Lung (tissue), 12 donors: ENCODE results near the gene CSMD2. TPM values are rescaled to one million over a fixed set of nuclear protein-coding genes. Genes with fewer than 3 reads are reported as not detected.

Source experiments
- ATAC-seq: fragments of 200-7000 bp; cut with Tn5 transposase; one replicate; pipeline ENCODE4 v1.9.1; 2020; ENCODE audit warnings: moderate number of reproducible peaks; ENCODE audit not compliant: insufficient read depth, low FRiP score
- DNase-seq, 3 donors: peaks; one replicate each; pipeline ENCODE4 v3.0.0-alpha.2; 2013 to 2017
- H3K27ac ChIP-seq, 2 donors: one replicate each; pipeline ENCODE4 v1.5.1; 2013; ENCODE audit warnings: mild to moderate bottlenecking in 2 of 2, moderate library complexity in 2 of 2, control low read depth in 1 of 2, inconsistent platforms in 1 of 2, low read depth in 1 of 2, low read length in 1 of 2
- H3K27me3 ChIP-seq, 3 donors: one replicate each; pipeline ENCODE4 v1.5.1; 2013; ENCODE audit warnings: low read length in 2 of 3; ENCODE audit not compliant: control insufficient read depth in 3 of 3, insufficient read depth in 3 of 3
- H3K36me3 ChIP-seq, 4 donors: one replicate each; pipeline ENCODE4 v1.5.1; 2013; ENCODE audit warnings: low read length in 4 of 4, mild to moderate bottlenecking in 1 of 4, moderate library complexity in 1 of 4; ENCODE audit not compliant: control insufficient read depth in 4 of 4, insufficient read depth in 4 of 4
- H3K4me1 ChIP-seq, 5 donors: one replicate each; pipeline ENCODE4 v1.5.1; 2013; ENCODE audit warnings: low read length in 5 of 5, mild to moderate bottlenecking in 2 of 5, moderate library complexity in 1 of 5; ENCODE audit not compliant: control insufficient read depth in 5 of 5, insufficient read depth in 5 of 5
- H3K4me3 ChIP-seq: one replicate; pipeline ENCODE4 v1.5.1; 2013; ENCODE audit warnings: mild to moderate bottlenecking, control low read depth, moderate library complexity
- H3K9ac ChIP-seq, 2 donors: one replicate each; pipeline ENCODE4 v1.5.1; 2013; ENCODE audit warnings: low read length in 2 of 2, control low read depth in 1 of 2; ENCODE audit not compliant: insufficient read depth in 1 of 2
- H3K9me3 ChIP-seq, 4 donors: one replicate each; pipeline ENCODE4 v1.5.1; 2013; ENCODE audit warnings: low read length in 3 of 4, mild to moderate bottlenecking in 1 of 4, moderate library complexity in 1 of 4; ENCODE audit not compliant: control insufficient read depth in 4 of 4, insufficient read depth in 3 of 4
- CTCF ChIP-seq: IDR thresholded peaks from 2 replicates; pipeline ENCODE4 v1.5.1; 2012; ENCODE audit warnings: mild to moderate bottlenecking; ENCODE audit errors: control extremely low read depth, extremely low read depth
- WGBS, 2 donors: extraction: QIAGEN DNeasy Blood & Tissue Kit; methylation state at CpG; one replicate each; pipeline ENCODE4 v1.1.7; 2013; 5-methylcytosine and 5-hydroxymethylcytosine counted together
- polyA plus RNA-seq, 2 donors: library from polyadenylated mRNA; stranded (reverse); fragments of 200-250 nt; gene quantifications; one replicate each; pipeline ENCODE4 v1.2.1, GENCODE V29; 2013
- total RNA-seq, 2 donors: library from RNA; depleted of rRNA in 1 of 2; stranded (reverse); fragments of >200 nt in 1 of 2; gene quantifications; one replicate each; pipeline ENCODE4 v1.2.1, GENCODE V29; 2014 to 2021
- donor health status: control.
- donor health status: control.
- donor health status: Bipolar disorder and iron deficiency.
- donor health status: healthy.
- donor health status: DM: yes; HTN: yes; CAD: no.

Gene CSMD2
- total and polyA plus RNA-seq, 4 donors = 0.11 to 1.2 (median 0.39) TPM

GRCh38 chr1:33823401-33823800 is 341.6 kb downstream of the CSMD2 start:
- Histone ChIP-seq H3K4me3 (no peak overlapping the region), H3K27me3 (no peaks in the 10 kb centered on the region), H3K9ac (no peak overlapping the region), H3K9me3 (peaks cover 0 to under 1% (median 0%) of the 10 kb centered on the region in 4 donors), H3K4me1 (no peaks in the 10 kb centered on the region), H3K27ac (no peak overlapping the region), H3K36me3 (no peaks in the 10 kb centered on the region)
- no peak for TF ChIP-seq CTCF
- WGBS, 2 donors = 93% methylated on average over 2 of the region's 2 CpGs
- DNase-seq (no peak), ATAC-seq (no peak)

GRCh38 chr1:33822396-33822795 is 342.6 kb downstream of the CSMD2 start:
- no peaks in the 10 kb centered on the region for H3K27me3 ChIP-seq
- no peak overlapping the region for H3K9ac ChIP-seq
- no peaks in the 10 kb centered on the region for H3K9me3 ChIP-seq
- H3K36me3 ChIP-seq = no peaks in the 10 kb centered on the region
- H3K4me3 ChIP-seq = no peak overlapping the region
- WGBS, 2 donors = 50 to 71% methylated on average over 6 of the region's 6 CpGs
- ATAC-seq (no peak), DNase-seq (no peak)
- H3K27ac ChIP-seq = no peak overlapping the region
- H3K4me1 ChIP-seq = no peaks in the 10 kb centered on the region
- TF ChIP-seq CTCF = no peak

GRCh38 chr1:33821291-33821690 is 343.7 kb downstream of the CSMD2 start:
- H3K27me3 ChIP-seq = no peaks in the 10 kb centered on the region

More at GRCh38 chr1:33821291-33821690, 343.7 kb downstream of the CSMD2 start:
- H3K9me3 ChIP-seq = no peaks in the 10 kb centered on the region
- H3K27ac ChIP-seq = no peak overlapping the region
- ATAC-seq (no peak), DNase-seq (no peak)
- no peaks in the 10 kb centered on the region for H3K36me3 ChIP-seq
- H3K9ac ChIP-seq = no peak overlapping the region
- TF ChIP-seq CTCF = no peak
- no peak overlapping the region for H3K4me3 ChIP-seq
- WGBS, 2 donors = 88 to 92% methylated on average over 6 of the region's 6 CpGs
- H3K4me1 ChIP-seq = no peaks in the 10 kb centered on the region
